Measurements from ENCODE around the gene ABLIM1.

ABLIM1 gene

DNA sequence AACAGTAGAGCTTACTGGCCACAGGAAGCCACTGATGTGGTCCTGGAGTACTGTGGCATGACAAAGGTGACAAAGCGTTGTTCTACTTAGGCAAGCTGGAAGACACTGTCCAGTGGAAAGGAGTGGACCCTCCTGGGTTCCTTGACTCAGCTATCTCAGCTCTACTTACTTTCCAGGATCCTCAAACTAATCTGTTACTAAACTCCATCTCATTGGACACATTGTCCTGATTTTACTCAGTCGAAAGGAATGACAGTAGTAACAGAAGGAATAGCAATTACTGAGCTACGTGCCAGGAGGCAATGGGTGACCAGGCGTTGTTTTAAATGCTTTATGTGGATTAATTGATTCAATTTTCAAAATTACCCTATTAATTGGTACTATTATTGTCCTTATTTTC lies 41.6 kb downstream of the ABLIM1 start:
- no peak for DNase-seq

DNA sequence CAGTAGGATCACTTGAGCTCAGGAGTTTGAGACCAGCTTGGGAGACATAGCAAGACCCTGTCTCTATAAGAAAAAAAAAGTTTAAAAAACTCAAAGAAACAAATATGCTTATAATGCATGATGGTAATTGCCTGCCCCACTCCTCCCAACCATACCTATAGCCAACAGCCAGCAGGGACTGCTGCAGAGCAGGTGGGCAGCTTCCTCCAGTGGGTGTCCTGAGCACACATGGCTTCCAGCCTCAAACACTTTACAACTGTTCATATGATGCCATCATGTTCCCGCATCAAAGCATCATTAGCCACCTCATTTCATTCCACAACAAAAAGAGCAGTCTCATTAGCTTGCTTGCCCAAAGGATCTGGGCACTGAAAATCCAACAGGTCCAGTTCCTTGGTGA lies 42.0 kb downstream of the ABLIM1 start:
- no peak for DNase-seq

DNA sequence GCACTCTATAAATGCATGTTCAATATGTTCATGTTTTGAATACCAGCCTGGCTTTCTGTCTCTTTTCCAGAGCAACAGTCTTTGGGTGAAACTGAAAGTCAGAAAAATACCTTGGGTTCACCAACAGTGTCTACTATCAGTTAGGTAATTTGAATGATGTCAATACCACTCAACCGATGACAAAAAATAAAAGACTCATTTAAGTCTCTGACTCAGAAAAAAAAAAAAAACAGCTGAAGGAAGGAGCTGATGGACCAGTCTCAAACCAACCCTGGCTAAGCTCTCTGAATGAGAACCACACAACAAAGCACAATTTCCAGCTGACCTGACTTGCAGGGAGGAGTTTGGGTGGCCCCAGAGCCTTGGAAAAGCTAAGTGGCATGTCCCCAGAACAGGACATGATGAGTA lies 42.5 kb downstream of the ABLIM1 start:
- no peak for DNase-seq

DNA sequence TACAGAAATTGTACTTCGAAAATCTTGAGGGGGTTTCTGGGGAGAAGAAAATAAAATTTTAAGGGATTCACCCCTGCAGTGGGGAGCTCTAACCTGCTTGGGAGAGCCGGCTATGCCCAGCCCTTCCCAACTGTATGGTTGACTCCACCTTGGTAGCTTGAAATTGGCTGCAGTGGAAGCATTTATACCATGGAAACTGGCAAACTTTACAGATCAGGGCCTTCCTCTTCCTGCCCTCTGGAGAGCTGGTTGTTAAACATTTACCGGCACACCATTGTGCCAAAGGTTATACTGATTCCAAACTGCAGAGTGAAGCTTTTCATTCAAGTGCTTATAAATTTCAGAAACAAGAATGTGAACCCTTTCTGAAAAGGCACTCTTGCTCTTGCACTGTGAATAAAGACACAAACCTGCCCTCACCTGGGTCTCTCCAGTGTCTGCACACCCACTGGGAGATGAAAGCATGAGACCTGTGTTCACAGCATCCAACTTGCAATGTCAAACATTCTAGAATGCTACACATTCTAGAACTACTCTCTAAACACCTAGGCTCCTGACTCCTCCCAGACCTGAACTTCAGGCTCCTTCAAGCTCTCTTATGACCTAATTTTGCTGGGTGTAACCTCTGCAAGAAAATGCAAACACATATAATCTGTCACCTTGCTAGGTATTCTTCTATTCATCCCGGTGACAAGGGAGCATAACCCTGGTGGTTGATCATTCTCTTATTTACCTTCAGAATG lies 44.7 kb downstream of the ABLIM1 start:
- DNase-seq, result no peak

DNA sequence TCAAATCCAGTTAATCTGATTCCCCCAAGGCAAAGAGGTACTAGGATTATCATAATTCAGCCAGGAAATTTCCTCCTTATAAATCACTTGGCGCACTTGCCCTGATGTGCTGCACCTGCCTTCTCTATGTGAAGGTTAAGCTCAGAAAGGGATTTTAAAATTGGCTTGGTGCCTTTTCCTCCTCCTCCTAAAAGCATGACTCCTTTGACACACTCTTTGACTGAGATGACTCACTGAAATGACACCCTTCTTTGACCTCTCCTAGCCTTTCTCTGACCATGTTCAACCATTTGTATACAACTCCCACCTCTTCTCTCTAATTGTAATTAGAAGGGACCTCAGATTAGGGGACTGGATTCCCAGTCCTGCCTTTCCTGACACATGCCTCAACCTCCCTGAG lies 46.5 kb downstream of the ABLIM1 start:
- no peak for DNase-seq

DNA sequence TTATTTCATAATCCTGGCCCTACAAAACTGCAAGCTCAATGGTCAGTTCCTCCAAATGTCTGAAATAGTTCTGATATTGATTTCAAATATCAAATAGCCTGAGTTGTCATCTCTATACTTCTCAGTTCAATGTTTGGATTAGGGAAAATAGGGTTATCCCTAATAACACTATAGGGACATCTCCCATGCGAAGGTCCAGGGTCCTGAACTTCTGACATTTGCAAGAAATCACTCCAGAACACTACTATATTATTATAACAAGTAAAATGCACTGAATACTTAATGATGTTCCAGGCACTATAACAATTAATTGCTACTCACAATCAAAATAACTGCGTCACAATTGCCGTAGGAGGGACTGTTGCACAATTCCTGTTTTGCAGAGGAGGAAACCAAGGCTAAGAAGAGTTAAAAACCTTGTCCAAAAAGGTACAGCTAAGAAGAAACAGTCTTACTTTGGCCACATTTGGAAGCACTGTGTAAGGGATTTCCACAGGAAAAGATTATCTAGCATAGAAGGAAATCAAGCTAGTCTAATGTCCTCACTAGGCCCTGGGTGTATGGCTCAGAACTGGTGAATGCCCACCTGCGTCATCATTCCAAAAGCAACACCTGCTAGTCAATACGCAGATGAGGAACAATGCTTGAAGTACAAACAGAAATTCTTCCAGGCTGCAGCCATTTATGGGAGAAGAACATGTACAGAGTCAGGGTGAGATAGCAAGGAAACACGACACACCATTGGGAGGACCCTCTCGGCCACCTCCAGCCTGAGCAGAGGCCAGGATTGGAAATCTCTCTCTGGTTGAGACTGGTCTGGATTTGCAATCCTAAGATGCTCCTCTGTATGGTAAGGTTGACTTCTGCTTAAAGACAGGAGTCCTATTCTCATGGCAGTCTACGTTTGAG lies 48.3 kb downstream of the ABLIM1 start:
- DNase-seq, result no peak

DNA sequence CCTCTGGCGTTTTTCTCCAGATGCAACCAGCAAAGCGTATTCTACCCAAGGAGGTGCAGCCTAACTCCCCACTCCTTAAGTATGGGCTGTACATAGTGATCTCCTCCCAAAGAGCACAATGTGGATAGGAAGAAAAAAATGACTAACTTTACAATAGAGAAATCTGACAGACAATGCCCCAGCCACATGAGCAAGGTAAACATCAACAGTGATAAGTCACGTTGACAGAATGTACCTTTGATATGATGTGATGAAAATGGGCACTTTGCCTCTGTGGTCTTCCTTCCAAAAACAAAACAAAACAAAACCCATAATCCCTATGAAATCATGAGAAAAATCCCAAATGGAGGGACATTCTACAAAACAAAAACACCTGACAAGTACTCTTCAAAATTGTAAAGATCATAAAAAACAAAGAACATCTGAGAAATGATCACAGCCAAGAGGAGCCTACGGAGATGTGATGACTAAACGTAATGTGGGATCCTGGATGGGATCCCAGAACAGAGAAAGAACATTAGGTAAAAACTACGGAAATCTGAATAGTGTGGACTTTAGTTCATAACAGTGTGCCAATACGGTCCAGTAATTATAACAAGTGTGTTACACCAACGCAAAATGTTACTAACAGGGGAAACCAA lies 50.6 kb downstream of the ABLIM1 start:
- DNase-seq, result no peak

DNA sequence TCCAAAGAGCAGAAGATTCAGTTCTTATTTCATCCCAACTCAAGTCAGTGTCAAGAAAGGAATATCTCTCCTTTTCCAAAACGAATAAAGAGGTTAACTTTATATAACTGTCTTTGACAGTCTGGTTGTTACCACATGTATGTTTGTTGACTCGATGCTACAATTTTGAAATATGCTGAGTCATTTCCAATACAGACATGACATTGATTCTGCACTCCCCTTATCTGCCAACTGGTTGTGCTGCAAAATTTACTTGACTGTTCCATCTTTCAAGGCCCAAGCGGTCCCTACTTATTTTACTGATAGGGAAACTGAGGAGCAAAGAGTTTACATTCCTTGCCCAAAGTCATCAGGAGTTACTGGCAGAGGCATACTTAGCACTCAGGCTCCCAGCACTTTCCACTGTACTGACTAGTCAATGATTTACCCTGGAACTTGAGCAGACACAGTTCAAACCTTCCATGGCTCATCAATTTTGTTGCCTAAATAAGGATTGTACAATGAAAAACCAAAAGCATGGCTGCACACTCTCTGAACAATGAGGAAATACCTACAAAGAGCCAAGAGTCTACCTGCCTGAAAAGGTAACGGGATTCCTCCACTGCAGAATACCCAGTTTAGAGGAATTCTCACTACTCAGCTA lies 52.8 kb downstream of the ABLIM1 start:
- no peak for DNase-seq

DNA sequence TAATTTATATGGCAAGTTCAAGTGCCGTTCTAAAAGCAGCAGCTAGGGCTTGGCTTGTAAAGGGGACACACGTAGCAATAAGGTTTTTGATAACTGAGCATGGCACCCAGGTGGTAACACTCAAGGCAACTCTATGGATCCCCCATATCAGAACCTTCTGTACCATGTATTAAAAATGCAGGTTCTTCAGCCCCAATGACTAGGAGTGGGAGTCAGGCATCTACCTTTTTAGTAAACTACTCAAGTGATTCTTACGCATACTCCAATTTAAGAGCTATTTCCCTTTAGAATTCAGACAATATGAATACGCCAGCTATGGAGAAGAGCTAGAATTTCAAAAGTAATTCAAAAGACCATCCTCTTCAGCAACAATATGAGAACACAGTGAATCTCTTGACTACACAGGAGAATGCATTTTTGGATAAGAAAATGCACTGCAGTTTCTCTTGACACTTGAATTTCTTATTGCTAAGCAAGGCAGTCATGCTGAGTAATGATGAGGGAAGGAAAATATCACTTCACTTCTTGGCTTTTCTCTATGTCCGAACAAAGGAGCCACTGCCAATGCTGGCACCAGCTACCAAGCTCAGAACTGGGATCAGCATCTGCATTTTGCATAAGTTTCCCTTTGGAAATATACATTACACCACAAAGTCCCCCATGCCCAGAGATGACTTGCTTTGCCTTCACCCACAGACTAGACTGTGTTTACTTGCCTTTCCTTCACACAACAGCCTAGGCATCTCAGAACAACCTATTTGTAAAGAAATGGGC lies 53.5 kb downstream of the ABLIM1 start:
- DNase-seq, result no peak

DNA sequence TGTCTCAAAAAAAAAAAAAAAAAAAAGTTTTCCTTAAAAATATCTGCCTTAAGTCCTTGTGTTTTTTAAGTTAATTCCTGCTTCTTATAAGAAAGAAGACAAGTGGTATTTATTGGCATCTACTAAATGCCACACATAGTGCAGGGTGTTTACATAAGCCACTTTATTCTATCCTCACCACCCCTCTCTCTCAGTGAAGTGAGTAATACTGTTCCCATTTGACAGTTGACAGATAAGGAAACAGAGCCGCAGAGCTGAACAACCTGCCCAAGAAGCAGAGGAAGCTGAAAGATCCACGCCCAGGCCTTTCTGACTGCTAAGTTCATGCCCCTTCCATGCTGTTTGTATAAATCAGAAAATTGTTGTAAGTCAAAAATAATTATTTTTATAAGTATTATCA lies 54.1 kb downstream of the ABLIM1 start:
- no peak for DNase-seq

DNA sequence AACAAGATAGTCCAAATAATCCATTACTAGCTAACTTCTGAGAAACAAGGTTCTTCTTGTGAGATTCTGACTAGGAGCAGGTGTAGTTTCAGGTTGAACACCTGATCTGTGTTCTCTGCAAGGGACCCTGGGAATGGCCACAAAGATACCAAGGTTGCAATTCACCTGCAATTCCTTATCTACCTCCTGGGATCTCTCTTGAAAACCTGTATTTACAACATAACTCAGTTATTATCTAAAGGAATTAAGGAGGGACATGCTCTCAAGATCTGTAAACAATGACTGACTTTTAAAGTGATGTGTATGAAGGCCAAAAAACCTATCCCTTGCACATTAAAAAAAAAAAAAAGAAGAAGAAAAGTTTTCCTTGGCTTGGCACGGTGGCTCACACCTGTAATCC lies 54.8 kb downstream of the ABLIM1 start:
- no peak for DNase-seq

DNA sequence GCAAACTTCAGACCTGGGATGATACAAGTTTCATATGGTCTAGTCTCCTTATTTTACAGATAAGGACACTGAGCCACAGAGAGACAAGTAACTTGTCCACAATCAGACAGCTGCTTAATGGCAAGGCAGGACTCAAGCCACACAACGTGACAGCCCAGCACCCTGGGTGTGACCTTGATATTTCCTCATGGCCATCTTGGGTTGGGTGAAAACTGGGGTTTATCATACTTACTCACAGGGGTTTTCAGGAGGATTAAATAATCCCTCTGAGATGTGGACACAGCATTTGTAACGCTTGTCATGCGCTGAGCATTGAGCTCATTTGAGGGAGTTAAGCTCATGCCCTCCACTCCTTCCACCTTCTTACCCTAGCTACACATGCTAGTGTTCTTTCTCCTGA lies 58.0 kb downstream of the ABLIM1 start:
- DNase-seq, result no peak

DNA sequence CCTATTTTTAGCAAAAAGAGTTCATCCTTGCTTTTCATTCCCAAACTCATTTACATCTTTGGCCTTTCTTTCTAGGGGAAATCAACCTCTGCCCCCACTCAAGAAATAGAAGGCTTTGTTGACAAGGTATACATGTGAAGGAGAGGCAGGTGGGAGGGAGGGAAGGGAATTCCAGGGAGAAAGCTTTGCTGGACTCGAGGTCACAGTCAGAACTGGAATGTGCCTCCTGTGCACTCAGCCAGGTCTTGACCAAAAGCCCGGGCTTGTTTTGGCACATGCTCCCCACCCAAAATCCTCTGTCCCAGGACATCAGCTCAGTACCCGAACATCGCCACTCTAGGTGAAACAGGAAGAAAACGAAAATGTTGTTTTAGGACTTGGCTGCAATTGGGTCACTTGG lies 61.3 kb downstream of the ABLIM1 start:
- no peak for DNase-seq

DNA sequence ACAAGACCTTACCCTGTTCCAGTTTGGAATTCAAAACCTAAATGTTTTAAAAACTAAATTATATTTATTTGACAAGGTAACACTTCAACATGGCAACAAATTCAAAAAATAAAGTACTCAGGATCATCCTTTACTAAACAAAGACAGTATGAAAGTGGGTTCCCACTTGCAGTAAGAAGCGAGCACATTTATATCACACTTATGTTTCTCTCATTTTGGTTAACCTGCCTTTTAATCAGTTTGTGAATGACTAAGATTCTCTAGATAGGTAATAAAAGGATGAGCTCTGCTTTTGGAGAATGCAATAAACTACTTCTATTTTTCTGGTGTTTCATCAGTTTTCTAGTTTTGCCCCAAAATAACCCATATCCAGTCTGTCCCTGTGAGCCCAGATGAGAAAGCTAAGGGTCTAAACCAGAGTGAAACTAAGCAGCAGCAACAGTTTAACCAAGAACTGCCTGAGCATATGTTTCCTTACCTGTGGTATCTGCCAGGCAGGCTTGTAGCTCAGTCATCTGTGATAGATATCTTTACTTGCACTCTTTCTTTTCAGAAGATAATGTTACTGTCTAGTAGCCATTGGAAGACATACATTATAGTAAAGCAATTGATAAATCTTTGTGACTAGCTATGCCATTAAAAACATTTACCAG lies 64.1 kb downstream of the ABLIM1 start:
- no peak for DNase-seq

DNA sequence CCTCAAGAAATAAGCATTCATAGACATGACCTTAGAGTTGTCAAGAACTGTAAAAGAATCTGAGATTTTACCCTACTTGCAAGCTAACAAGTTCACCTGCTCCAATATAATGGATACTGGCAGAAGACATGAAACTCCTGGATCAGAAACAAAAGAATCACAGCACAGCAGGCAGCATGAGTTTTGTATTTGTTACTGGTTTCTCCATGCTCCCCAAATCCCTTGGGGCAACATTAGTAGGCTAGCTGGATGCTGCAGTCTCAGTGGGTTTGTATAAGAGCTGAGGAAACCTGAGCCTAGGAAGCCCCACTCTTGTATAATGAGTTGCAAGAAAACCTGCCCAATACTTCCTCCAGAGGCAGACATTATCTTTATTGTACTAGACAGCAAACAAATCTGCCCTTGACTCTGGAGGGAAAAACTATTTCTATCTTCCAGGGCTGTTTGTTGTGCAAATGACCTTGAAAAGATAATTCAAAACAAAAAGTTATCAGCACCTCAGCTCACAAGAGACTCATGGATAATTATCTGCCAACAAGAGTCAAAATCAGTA lies 64.8 kb downstream of the ABLIM1 start:
- no peak for DNase-seq

DNA sequence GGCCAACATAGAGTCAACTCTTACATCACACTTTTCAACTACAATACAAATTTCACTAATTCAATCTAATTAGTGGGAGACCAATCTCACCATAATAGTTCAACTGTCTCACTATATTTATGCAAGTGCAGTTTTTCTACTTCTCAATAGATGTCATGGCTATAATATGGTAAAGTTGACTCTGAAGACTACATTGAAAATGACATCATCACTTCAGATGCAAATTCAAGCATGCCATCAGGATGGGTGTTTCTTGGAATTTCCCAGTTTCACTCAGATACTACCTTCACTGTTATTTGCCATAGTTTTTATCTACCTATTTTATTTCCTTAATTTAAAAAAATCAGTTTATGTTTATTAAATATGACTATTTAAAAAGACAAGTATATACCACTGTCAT lies 67.1 kb downstream of the ABLIM1 start:
- no peak for DNase-seq

DNA sequence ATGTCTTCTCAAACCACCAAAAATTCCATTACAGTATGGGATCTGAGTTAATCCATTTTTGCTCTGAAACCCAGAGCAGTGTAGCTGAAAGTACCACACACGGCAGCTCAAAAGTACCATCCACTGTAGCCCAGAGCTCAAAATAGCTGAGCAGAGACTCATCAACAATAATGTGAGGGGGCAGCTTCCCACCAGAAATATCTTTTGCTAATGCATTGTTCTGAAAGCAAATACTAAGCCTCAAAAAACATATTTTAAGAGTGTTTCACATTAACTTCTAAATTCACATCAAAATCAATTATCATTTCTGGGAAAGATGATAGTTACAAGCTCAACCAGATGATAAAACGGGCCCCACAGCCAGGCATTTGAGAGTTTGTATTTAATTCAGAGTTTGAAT lies 73.7 kb downstream of the ABLIM1 start:
- DNase-seq, result no peak

DNA sequence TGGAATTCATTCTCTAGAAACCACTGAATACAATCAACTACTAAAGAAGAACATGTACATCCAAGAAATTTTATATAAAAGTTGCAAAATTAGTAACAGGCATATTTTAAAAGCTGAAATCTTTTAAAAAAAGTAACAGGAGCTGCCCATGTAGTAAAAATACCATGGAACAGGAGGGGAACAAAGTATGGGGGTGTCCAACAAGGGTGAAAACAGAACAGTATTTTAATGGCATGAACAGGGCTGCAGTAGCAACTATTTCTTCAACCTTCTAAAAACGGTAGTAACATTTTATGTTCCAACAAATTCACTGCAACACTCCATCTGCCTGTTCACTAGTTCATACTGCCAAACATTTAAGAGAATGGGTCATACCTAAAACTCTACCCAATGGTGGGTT lies 77.0 kb downstream of the ABLIM1 start:
- DNase-seq, result no peak

DNA sequence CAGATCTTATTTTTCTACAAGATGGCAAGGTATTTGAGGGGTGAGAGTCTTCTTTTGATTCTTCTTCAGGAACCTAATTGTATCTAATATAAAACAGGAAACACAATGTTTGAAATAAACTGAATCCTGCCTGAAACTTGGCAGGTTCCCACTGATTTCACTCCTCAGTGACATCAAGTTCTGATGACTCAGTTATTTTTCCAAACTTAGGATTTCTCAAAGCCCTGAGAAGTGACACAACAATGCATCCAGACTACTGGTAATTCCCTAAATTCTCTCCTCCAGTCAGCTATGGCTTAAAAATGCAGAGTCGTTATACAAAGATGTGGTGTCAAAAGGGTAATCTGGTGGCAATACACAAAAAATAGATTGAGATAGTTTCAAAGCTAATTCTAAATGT lies 80.9 kb downstream of the ABLIM1 start:
- DNase-seq, result no peak

DNA sequence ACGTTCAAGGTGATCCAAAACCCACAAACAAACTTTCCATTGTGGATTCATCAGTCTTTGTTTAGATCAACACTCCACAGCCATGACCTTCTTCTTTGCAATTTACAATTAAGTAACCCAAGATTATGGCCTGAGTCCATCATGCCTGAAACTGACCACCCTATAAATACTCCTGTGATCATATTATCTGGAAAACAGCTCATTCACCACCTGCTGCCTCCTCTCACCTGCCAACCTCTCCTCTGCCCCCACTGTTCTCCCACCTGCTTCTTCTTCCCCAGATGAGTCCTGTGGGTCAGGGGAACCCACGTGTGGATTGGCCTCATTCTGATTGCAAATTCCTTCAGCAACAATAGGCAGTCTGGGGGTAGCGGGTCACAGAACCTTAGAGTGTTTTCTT lies 81.4 kb downstream of the ABLIM1 start:
- no peak for DNase-seq

DNA sequence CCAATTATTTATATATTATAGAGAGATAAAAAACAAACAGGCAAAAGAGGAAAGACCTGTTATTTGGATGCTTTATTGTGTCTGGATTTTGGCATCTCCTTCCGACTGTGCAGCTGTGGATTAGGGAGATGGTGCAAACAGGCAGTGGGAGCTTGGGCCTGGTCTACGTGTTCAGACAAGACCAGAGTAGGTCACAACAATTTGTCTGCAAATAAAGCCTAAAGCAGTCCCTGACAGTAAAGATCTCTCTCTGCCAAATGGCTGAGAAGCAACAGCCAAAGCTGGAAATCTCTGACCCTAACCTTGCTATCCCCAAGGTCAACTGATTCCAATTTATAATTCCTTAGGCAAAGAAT lies 82.0 kb downstream of the ABLIM1 start:
- DNase-seq, result no peak
